ENCODE measurements around the gene THSD4.

Gene THSD4

GRCh38 chr15:71096676-71097075, 18.6 kb upstream of the THSD4 start:
- in situ Hi-C loops (cut with HindIII; ENCODE audit: low sequenced_read_pairs), result no loop called here

GRCh38 chr15:71097890-71098289, 17.4 kb upstream of the THSD4 start:
- in situ Hi-C loops (cut with HindIII; ENCODE audit: low sequenced_read_pairs), result no loop called here

- in situ Hi-C loops (cut with HindIII; ENCODE audit: low sequenced_read_pairs), result no loop called here
Observed at GRCh38 chr15:71098920-71099319, 16.4 kb upstream of the THSD4 start.

- in situ Hi-C loops (cut with HindIII; ENCODE audit: low sequenced_read_pairs), result no loop called here
Observed at GRCh38 chr15:71103102-71103676, 12.1 kb upstream of the THSD4 start.

GRCh38 chr15:71104636-71105035, 10.6 kb upstream of the THSD4 start:
- in situ Hi-C loops (cut with HindIII; ENCODE audit: low sequenced_read_pairs), result no loop called here

GRCh38 chr15:71105444-71105843, 9.8 kb upstream of the THSD4 start:
- in situ Hi-C loops (cut with HindIII; ENCODE audit: low sequenced_read_pairs), result no loop called here

GRCh38 chr15:71106802-71107500, 8.3 kb upstream of the THSD4 start:
- in situ Hi-C loops (cut with HindIII; ENCODE audit: low sequenced_read_pairs), result no loop called here

GRCh38 chr15:71107501-71107815, 7.8 kb upstream of the THSD4 start:
- in situ Hi-C loops (cut with HindIII; ENCODE audit: low sequenced_read_pairs), result no loop called here

- in situ Hi-C loops (cut with HindIII; ENCODE audit: low sequenced_read_pairs), result no loop called here
Observed at GRCh38 chr15:71109130-71109529, 6.1 kb upstream of the THSD4 start.

- in situ Hi-C loops (cut with HindIII; ENCODE audit: low sequenced_read_pairs), result no loop called here
Observed at GRCh38 chr15:71109905-71110304, 5.4 kb upstream of the THSD4 start.

GRCh38 chr15:71110405-71111180, 4.7 kb upstream of the THSD4 start:
- in situ Hi-C loops (cut with HindIII; ENCODE audit: low sequenced_read_pairs), result no loop called here

GRCh38 chr15:71111181-71111565, 4.1 kb upstream of the THSD4 start:
- in situ Hi-C loops (cut with HindIII; ENCODE audit: low sequenced_read_pairs), result no loop called here

- in situ Hi-C loops (cut with HindIII; ENCODE audit: low sequenced_read_pairs), result no loop called here
Observed at GRCh38 chr15:71111950-71112349, 3.3 kb upstream of the THSD4 start.

- in situ Hi-C loops (cut with HindIII; ENCODE audit: low sequenced_read_pairs), result no loop called here
Observed at GRCh38 chr15:71112429-71112828, 2.8 kb upstream of the THSD4 start.

- in situ Hi-C loops (cut with HindIII; ENCODE audit: low sequenced_read_pairs), result no loop called here
Observed at GRCh38 chr15:71114066-71114680, 1.1 kb upstream of the THSD4 start.

GRCh38 chr15:71115567-71116351, 488 bp downstream of the THSD4 start:
- in situ Hi-C loops (cut with HindIII; ENCODE audit: low sequenced_read_pairs), result no loop called here

- in situ Hi-C loops (cut with HindIII; ENCODE audit: low sequenced_read_pairs), result no loop called here
Observed at GRCh38 chr15:71116366-71116765, 1.1 kb downstream of the THSD4 start.

GRCh38 chr15:71116942-71117341, 1.7 kb downstream of the THSD4 start:
- in situ Hi-C loops (cut with HindIII; ENCODE audit: low sequenced_read_pairs), result no loop called here

GRCh38 chr15:71117714-71118305, 2.5 kb downstream of the THSD4 start:
- in situ Hi-C loops (cut with HindIII; ENCODE audit: low sequenced_read_pairs), result no loop called here

- in situ Hi-C loops (cut with HindIII; ENCODE audit: low sequenced_read_pairs), result no loop called here
Observed at GRCh38 chr15:71118345-71118744, 3.1 kb downstream of the THSD4 start.

All from endothelial cell of hepatic sinusoid (primary cell).